ENCODE measurements around the gene PRAF2. TPM values are rescaled to one million over a fixed set of nuclear protein-coding genes. Genes with fewer than 3 reads are reported as not detected.
A peak's percentile ranks its signal among the peaks of the same experiment; 100 is the strongest.

Gene PRAF2
- total and polyA plus RNA-seq, 2 of the 13 experiments (the other 11 are each of a cell fraction or from before 2014, with no cell fraction given), result 0.33 to 2.6 TPM

GRCh38 chrX:49043220-49043986 lies 30.4 kb downstream of the PRAF2 start, which contains the start of gene TFE3 (continued):
- TF ChIP-seq SNAPC2 (CRISPR knock-in tag; IDR thresholded peaks at IDR 0.05) (0 out of 2 replicates have a peak, but pooled peaks have one; percentile 35), GATAD1 (CRISPR knock-in tag; IDR thresholded peaks at IDR 0.05) (peak; percentile 70), GABPA (IDR thresholded peaks at IDR 0.05; ENCODE audit: low read depth, low read length) (peak; percentile 57), GABPA (CRISPR knock-in tag; IDR thresholded peaks at IDR 0.05; ENCODE audit: low read depth) (peak; percentile 84), PATZ1 (CRISPR knock-in tag; IDR thresholded peaks at IDR 0.05) (peak; percentile 58), ZBTB34 (CRISPR knock-in tag; IDR thresholded peaks at IDR 0.05) (no peak), ARID2 (CRISPR knock-in tag; IDR thresholded peaks at IDR 0.05; ENCODE audit: borderline replicate concordance) (no peak), KLF9 (CRISPR knock-in tag; IDR thresholded peaks at IDR 0.05; ENCODE audit: low read depth) (no peak), NFKB2 (CRISPR knock-in tag; IDR thresholded peaks at IDR 0.05; ENCODE audit: borderline replicate concordance) (no peak), ZUFSP (CRISPR knock-in tag; IDR thresholded peaks at IDR 0.05; ENCODE audit: borderline replicate concordance) (no peak), ZNF7 (CRISPR knock-in tag; IDR thresholded peaks at IDR 0.05) (no peak), ZNF570 (CRISPR knock-in tag; IDR thresholded peaks at IDR 0.05; ENCODE audit: borderline replicate concordance) (no peak), JUND (CRISPR knock-in tag; IDR thresholded peaks at IDR 0.05) (peak; percentile 53; the same call in 1 of the 2 replicates), ZKSCAN8 (CRISPR knock-in tag; IDR thresholded peaks at IDR 0.05; ENCODE audit: borderline replicate concordance) (no peak), SUZ12 (IDR thresholded peaks at IDR 0.05; ENCODE audit: low read depth, low read length) (no peak), ZGPAT (CRISPR knock-in tag; IDR thresholded peaks at IDR 0.05) (no peak), TBX2 (CRISPR knock-in tag; IDR thresholded peaks at IDR 0.05; ENCODE audit: borderline replicate concordance) (0 out of 2 replicates have a peak, but pooled peaks have one; percentile 13), MYNN (CRISPR knock-in tag; IDR thresholded peaks at IDR 0.05; ENCODE audit: low read depth) (peak; percentile 100), CAMTA2 (CRISPR knock-in tag; IDR thresholded peaks at IDR 0.05; ENCODE audit: borderline replicate concordance) (no peak), MTERF4 (CRISPR knock-in tag; IDR thresholded peaks at IDR 0.05) (no peak), ZNF746 (CRISPR knock-in tag; IDR thresholded peaks at IDR 0.05) (peak; percentile 48; the same call in 1 of the 2 replicates), SP2 (CRISPR knock-in tag; IDR thresholded peaks at IDR 0.05) (peak; percentile 66)
